SK-N-SH (cell line): ENCODE measurements around the gene JAM2. TPM values are rescaled to one million over a fixed set of nuclear protein-coding genes. Genes with fewer than 3 reads are reported as not detected.

Experiments used
- CTCF ChIA-PET: fragments of 300-600, 350-600 bp; formaldehyde crosslinking; extraction: SDS; loops from one replicate; lab custom pipeline; 2021; lab: Yijun Ruan, JAX
- POLR2A ChIA-PET: fragments of 350-600 bp; sonication (Branson Sonifier 250); formaldehyde crosslinking; extraction: SDS; loops from one replicate; lab custom pipeline; 2020; ENCODE audit warnings: antibody characterized with exemption, inconsistent platforms; lab: Yijun Ruan, JAX
- DNase-seq: peaks from one replicate; pipeline ENCODE4 v3.0.0; 2012
- H2AFZ ChIP-seq: fragments of 200-600 bp; sonication (generic); 2 replicates; pipeline ENCODE4 v1.8.1; 2016; ENCODE audit warnings: antibody characterized with exemption, mild to moderate bottlenecking, low read depth
- H3F3A ChIP-seq: fragments of 200-600 bp; sonication (generic); replicated peaks from 2 replicates; pipeline ENCODE3; 2016; ENCODE audit warnings: antibody characterized with exemption, mild to moderate bottlenecking; ENCODE audit not compliant: insufficient read depth
- H3K27ac ChIP-seq, 2 experiments: fragments of 200-500 bp in 1 of 2; fragments of 200-600 bp in 1 of 2; sonication (Bioruptor generic) in 1 of 2; sonication (generic), shearing (Covaris generic) in 1 of 2; 2 replicates each; pipeline versions ENCODE4 v1.5.1 to v1.6.1; 2014 to 2016; ENCODE audit warnings: low read depth in 2 of 2, inconsistent platforms in 1 of 2, low read length in 1 of 2, mild to moderate bottlenecking in 1 of 2, mixed read lengths in 1 of 2
- H3K27me3 ChIP-seq: fragments of 200-600 bp; sonication (generic), shearing (Covaris generic); 2 replicates; pipeline ENCODE4 v1.6.1; 2016; ENCODE audit warnings: mixed run types; ENCODE audit not compliant: insufficient read depth
- H3K36me3 ChIP-seq, 2 experiments: fragments of 200-500 bp in 1 of 2; fragments of 200-600 bp in 1 of 2; sonication (Bioruptor generic) in 1 of 2; sonication (generic) in 1 of 2; replicated peaks in 1 of 2; 2 replicates each; pipeline versions ENCODE3 to v1.5.1; 2014 to 2016; ENCODE audit warnings: low read length in 1 of 2, mild to moderate bottlenecking in 1 of 2; ENCODE audit not compliant: insufficient read depth in 2 of 2, control insufficient read depth in 1 of 2
- H3K4me1 ChIP-seq, 2 experiments: fragments of 200-500 bp in 1 of 2; fragments of 200-600 bp in 1 of 2; sonication (Bioruptor generic) in 1 of 2; sonication (generic), shearing (Covaris generic) in 1 of 2; 2 replicates each; pipeline versions ENCODE4 v1.5.1 to v1.6.1; 2014 to 2016; ENCODE audit warnings: low read depth in 1 of 2, low read length in 1 of 2, mixed run types in 1 of 2; ENCODE audit not compliant: insufficient read depth in 2 of 2, control insufficient read depth in 1 of 2
- H3K4me2 ChIP-seq: fragments of 200-600 bp; sonication (generic), shearing (Covaris generic); 2 replicates; pipeline ENCODE4 v1.6.1; 2017; ENCODE audit warnings: mixed run types
- H3K4me3 ChIP-seq, 2 experiments: fragments of 200-500 bp in 1 of 2; fragments of 200-600 bp in 1 of 2; sonication (Bioruptor generic) in 1 of 2; sonication (generic), shearing (Covaris generic) in 1 of 2; 2 replicates each; pipeline versions ENCODE4 v1.5.1 to v1.8.1; 2014 to 2016; ENCODE audit warnings: low read depth in 2 of 2, inconsistent platforms in 1 of 2, low read length in 1 of 2, mild to moderate bottlenecking in 1 of 2, mixed read lengths in 1 of 2, moderate library complexity in 1 of 2
- H3K79me2 ChIP-seq: fragments of 200-600 bp; sonication (generic); 2 replicates; pipeline ENCODE4 v1.8.1; 2017; ENCODE audit warnings: mild to moderate bottlenecking; ENCODE audit not compliant: insufficient read depth
- H3K9ac ChIP-seq: fragments of 200-600 bp; sonication (generic); 2 replicates; pipeline ENCODE4 v1.6.1; 2017; ENCODE audit warnings: mixed run types
- H3K9me2 ChIP-seq: fragments of 200-600 bp; sonication (generic); 2 replicates; pipeline ENCODE4 v1.6.1; 2017; ENCODE audit warnings: mixed run types
- H3K9me3 ChIP-seq: fragments of 200-600 bp; sonication (generic); 2 replicates; pipeline ENCODE4 v1.6.1; 2017; ENCODE audit warnings: mixed run types, mild to moderate bottlenecking, moderate library complexity
- H4K20me1 ChIP-seq: fragments of 200-600 bp; sonication (generic); 2 replicates; pipeline ENCODE4 v1.6.1; 2017; ENCODE audit warnings: mild to moderate bottlenecking, mixed run types; ENCODE audit not compliant: insufficient read depth
- ELF1 ChIP-seq: IDR thresholded peaks from 2 replicates; pipeline ENCODE4 v1.4.0; 2012
- FOSL2 ChIP-seq: IDR thresholded peaks from 2 replicates; pipeline ENCODE4 v1.4.0; 2012; ENCODE audit warnings: low read depth, mild to moderate bottlenecking, moderate library complexity, borderline replicate concordance
- FOXM1 ChIP-seq: IDR thresholded peaks from 2 replicates; pipeline ENCODE4 v1.4.0; 2012; ENCODE audit warnings: low read depth, mild to moderate bottlenecking
- GABPA ChIP-seq: IDR thresholded peaks from 2 replicates; pipeline ENCODE4 v1.4.0; 2012; ENCODE audit warnings: low read depth, mild to moderate bottlenecking
- GATA2 ChIP-seq: sonication (generic); formaldehyde crosslinking; IDR thresholded peaks from 2 replicates; pipeline ENCODE4 v1.5.0; 2020; ENCODE audit warnings: mild to moderate bottlenecking, missing genetic modification reagents
- NFIC ChIP-seq: IDR thresholded peaks from 2 replicates; pipeline ENCODE4 v1.4.0; 2012; ENCODE audit warnings: borderline replicate concordance
- POLR2AphosphoS5 ChIP-seq: IDR thresholded peaks from 2 replicates; pipeline ENCODE4 v1.6.1; 2012; ENCODE audit warnings: low read depth, low read length
- RXRA ChIP-seq: IDR thresholded peaks from 2 replicates; pipeline ENCODE4 v1.4.0; 2012; ENCODE audit warnings: low read depth, mild to moderate bottlenecking, borderline replicate concordance
- SIN3A ChIP-seq: IDR thresholded peaks from 2 replicates; pipeline ENCODE4 v1.6.1; 2012; ENCODE audit warnings: low read depth, mild to moderate bottlenecking, low read length, moderate library complexity, borderline replicate concordance
- SMC3 ChIP-seq: IDR thresholded peaks from 2 replicates; pipeline ENCODE4 v1.6.1; 2012; ENCODE audit warnings: low read depth, low read length, improper control_type of control experiment
- WGBS: methylation state at CpG from one replicate; pipeline ENCODE4 v1.1.6; 2017; ENCODE audit warnings: low lambda C conversion rate; 5-methylcytosine and 5-hydroxymethylcytosine counted together
- polyA plus RNA-seq, 3 experiments: library from polyadenylated mRNA; depleted of rRNA; stranded (reverse); fragments of >200 nt; gene quantifications; 2 replicates each; pipeline ENCODE4 v1.2.3, GENCODE V29; 2012
- TF ChIP-seq, protein P1 (sequence below): fragments of 150-350 bp; IDR thresholded peaks from 2 replicates; pipeline ENCODE4 v1.6.1; 2016; ENCODE audit warnings: mild to moderate bottlenecking, low read depth, low read length

The JAM2 gene
- polyA plus RNA-seq, 1 of the 3 experiments (the other 2 are of a cell fraction) = 8.3 TPM

DNA sequence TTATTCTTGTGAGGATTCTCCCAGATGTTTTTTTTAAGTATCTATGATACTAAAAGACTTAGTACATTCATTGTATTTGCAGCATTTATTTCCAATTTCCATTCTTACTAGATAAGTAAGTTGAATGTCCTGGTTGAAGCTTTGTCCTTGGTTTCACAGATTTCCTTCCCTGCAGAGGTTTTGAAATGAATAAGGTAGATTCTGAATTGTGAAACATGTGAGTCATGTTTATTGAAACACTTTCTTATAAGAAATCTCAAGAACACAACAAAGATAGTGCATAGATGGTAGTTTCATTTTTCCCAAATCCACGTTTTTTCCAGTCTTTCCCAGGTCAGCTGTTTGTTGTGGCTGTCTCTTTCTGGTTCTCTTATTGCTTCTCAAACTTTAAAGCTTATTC is 120.5 kb downstream of the JAM2 start (continued):
- TF ChIP-seq, protein P1, sequence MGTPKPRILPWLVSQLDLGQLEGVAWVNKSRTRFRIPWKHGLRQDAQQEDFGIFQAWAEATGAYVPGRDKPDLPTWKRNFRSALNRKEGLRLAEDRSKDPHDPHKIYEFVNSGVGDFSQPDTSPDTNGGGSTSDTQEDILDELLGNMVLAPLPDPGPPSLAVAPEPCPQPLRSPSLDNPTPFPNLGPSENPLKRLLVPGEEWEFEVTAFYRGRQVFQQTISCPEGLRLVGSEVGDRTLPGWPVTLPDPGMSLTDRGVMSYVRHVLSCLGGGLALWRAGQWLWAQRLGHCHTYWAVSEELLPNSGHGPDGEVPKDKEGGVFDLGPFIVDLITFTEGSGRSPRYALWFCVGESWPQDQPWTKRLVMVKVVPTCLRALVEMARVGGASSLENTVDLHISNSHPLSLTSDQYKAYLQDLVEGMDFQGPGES = no peak

DNA sequence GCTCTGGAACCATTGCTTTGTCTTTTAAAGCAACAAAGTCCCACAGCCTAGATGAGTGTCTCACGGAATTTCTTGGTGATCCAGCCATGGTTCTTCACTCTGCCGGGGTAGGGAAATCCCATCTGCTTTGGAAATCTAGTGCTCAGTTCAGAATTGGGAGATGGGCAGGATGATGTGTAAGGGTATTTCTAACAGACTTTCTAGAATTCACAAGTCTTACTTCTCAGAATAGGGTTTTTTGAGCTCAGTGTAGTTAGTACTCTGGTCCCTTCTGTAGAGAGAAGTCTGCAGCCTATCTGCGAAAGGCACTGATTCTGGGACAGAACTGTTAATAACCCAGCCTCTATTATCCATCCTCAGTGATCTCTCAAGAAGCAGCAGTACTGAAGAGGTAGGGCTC is 121.0 kb downstream of the JAM2 start:
- Histone ChIP-seq H3K9me3 (no peaks in the 10 kb centered on the region), H3K27me3 (no peaks in the 10 kb centered on the region), H3K4me2 (no peak overlapping the region), H3K79me2 (no peaks in the 10 kb centered on the region), H3K4me3 (no peak overlapping the region), H4K20me1 (no peaks in the 10 kb centered on the region), H3K4me1 (no peaks in the 10 kb centered on the region; a peak in 1 of 4 replicates), H2AFZ (no peak overlapping the region), H3K9me2 (no peaks in the 10 kb centered on the region), H3K27ac (no peak overlapping the region), H3F3A (peaks cover 3% of the 10 kb centered on the region), H3K36me3 (peaks cover 38 to 70% of the 10 kb centered on the region in 2 experiments), H3K9ac (no peak overlapping the region)
- ChIA-PET POLR2A (no interaction called here), CTCF (interaction anchor here (0.7 kb wide), 1 partner anchor 8 kb away, joined by 3 read pairs; no protein-coding TSS in a partner anchor)
- TF ChIP-seq FOSL2 = no peak
- TF ChIP-seq POLR2AphosphoS5 = no peak
- DNase-seq = no peak
- WGBS = 100% methylated on average over 3 of the region's 3 CpGs

DNA sequence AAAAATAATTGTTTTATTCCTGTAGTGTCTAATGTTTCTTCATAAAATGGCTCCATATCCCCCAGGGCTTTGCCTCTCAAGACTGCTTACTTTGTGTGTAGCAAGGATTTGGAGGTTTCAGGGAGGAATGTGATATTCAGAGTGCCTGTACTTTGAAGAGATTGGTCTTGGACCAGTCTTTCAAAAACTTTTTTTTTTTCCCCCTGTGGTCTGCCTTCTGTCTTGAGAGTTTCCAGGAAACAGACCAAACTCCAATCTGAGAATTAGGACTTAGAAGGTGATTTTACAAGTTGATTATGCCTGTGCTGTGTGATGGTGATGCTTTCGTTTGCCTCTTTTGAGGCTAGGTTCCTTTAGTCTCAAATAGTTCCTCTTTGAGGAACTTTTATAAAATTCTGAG is 121.6 kb downstream of the JAM2 start:
- 97% methylated on average over 1 of the region's 1 CpG for WGBS
- Histone ChIP-seq H3F3A (peaks cover 3% of the 10 kb centered on the region), H3K79me2 (no peaks in the 10 kb centered on the region), H3K9ac (no peak overlapping the region), H3K9me3 (no peaks in the 10 kb centered on the region), H3K36me3 (peaks cover 44 to 75% of the 10 kb centered on the region in 2 experiments), H2AFZ (no peak overlapping the region), H3K4me1 (no peaks in the 10 kb centered on the region; a peak in 1 of 4 replicates), H3K9me2 (no peaks in the 10 kb centered on the region)
- no peak for DNase-seq
- CTCF ChIA-PET = no interaction called here
- no peak for TF ChIP-seq NFIC
- TF ChIP-seq SMC3 = no peak
- TF ChIP-seq FOXM1 = no peak
- TF ChIP-seq, all 33 proteins: peak for 0
- Histone ChIP-seq H3K4me2 (no peak overlapping the region), H3K4me3 (no peak overlapping the region), H3K27ac (no peak overlapping the region), H3K27me3 (no peaks in the 10 kb centered on the region), H4K20me1 (no peaks in the 10 kb centered on the region)
- POLR2A ChIA-PET = no interaction called here

DNA sequence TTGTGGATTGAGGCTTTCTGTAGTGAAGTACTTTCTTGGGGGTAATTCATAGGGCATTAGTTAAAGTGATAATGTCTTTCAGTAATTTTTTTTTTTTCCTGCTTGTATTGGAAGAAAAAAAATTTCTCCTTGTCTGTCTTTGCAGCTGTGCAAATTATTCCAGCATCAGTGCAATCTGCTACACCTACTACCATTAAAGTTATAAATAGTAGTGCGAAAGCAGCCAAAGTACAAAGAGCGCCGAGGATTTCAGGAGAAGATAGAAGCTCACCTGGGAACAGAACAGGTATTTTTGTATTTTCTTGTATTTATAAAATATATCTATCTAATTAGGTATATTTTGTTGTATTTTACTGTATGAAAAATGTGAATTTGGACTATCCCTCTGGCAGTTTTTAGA is 125.0 kb downstream of the JAM2 start:
- Histone ChIP-seq H3K9me2 (no peaks in the 10 kb centered on the region), H3K9ac (no peak overlapping the region), H3K79me2 (no peaks in the 10 kb centered on the region), H3K36me3 (peaks cover 47 to 86% of the 10 kb centered on the region in 2 experiments), H4K20me1 (no peaks in the 10 kb centered on the region), H2AFZ (no peak overlapping the region), H3K9me3 (no peaks in the 10 kb centered on the region), H3F3A (no peaks in the 10 kb centered on the region), H3K4me3 (no peak overlapping the region), H3K4me2 (no peak overlapping the region), H3K27ac (no peak overlapping the region), H3K4me1 (peaks cover 0 to 4% of the 10 kb centered on the region in 2 experiments; a peak in 1 of 4 replicates), H3K27me3 (no peaks in the 10 kb centered on the region)
- 97% methylated on average over 3 of the region's 3 CpGs for WGBS
- DNase-seq = no peak
- CTCF ChIA-PET = interaction anchor here (0.7 to 1.4 kb wide), 2 partner anchors 19 to 38 kb away, joined by 3 to 4 read pairs; no protein-coding TSS in a partner anchor
- TF ChIP-seq SIN3A = no peak
- TF ChIP-seq RXRA = no peak
- TF ChIP-seq NFIC = no peak
- no peak for TF ChIP-seq GATA2 (CRISPR knock-in tag)
- TF ChIP-seq GABPA = no peak
- TF ChIP-seq ELF1 = no peak
- POLR2A ChIA-PET = interaction anchor here (0.6 kb wide), 1 partner anchor 44 kb away, joined by 3 read pairs; no protein-coding TSS in a partner anchor
